Stimulated activated CD8-positive, alpha-beta memory T cell treated with anti-CD3 and anti-CD28 coated beads, Interleukin-12 subunit alpha, Interleukin-12 subunit beta, amount 100 ng/mL, for 24 hours (primary cell): ENCODE measurements around the gene TXN.
"Not testable (repeated sequence)": the region's sequence is repeated elsewhere in the genome, so short reads cannot be mapped to it uniquely, and the experiment has no call there.

ENCODE experiments used
- DNase-seq: peaks from one replicate; pipeline ENCODE4 v3.0.0-alpha.2; 2020; ENCODE audit errors: extremely low read depth

The TXN gene

DNA sequence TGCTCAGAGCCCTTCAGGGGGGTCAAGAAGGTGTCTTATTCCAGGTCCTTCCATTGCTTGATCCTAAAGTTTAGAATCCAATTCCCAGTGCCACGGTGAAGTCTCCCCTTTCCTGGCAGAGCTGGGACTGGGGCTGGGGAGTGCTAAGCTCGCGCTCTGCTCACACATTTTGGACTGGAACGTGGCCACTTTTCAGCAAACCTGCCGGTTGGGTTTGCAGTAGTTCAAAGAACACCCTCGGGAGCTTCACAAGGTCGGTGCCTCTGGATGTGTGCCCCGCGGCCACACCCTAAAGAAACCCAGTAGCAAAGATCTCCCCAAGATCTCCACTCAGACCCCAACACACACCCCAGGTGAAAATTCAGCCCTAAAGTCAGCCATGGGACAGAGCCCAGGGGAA is 48.3 kb downstream of the TXN start, which contains the start of gene C9orf152:
Gene C9orf152, minus strand, starts transcription at position 129 of the 400 bp plus-strand sequence. CDS start 580 bp downstream, outside the sequence.
- no peak for DNase-seq

DNA sequence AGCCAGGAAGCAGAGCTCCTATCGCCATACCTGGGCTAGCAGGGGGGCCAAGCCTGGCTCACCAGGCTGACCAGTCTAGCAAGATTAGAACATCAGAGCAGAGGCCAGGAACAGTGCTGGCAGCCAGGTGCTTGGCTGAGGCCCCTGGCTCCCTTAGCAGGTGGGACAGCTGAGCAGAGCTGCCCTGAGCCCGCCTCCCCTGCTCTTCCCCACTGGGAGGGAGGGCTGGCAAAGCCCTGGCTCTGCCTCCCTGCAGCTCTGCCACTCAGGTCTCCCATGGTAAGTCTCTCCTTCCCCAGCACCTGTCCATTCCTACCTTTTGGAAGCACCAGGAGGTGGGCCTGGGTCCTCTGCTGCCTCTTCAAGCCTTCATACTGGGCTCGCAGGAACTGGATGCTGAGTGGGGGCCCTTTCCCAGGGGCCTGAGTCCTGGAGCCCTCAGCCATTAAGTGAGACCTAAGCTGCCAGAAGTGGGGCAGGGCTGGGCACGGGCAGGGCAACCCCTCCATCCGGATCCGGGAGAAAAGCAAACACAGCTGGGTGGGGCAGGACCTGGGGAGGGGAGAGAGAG is 49.2 kb downstream of the TXN start:
- DNase-seq, result no peak

DNA sequence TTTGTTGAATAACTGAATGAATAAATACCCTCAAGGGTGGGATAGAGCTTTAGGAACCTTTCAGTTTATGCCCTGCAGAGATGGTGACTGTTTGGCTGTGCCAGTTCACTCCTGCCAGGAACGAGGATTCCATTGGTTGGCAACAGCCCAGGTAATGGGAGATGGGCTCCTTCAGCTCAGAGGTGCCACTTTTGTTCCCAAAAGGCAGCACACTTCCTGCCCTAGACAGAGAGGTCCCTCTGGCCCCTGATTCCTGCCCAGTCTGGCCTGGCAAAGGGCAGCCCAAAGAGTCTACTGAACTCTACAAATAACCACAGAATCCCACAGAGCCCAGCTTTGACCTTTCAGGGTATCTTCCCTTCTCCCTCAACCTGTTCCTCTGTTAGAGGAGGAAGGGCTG is 49.9 kb downstream of the TXN start:
- DNase-seq, result no peak

DNA sequence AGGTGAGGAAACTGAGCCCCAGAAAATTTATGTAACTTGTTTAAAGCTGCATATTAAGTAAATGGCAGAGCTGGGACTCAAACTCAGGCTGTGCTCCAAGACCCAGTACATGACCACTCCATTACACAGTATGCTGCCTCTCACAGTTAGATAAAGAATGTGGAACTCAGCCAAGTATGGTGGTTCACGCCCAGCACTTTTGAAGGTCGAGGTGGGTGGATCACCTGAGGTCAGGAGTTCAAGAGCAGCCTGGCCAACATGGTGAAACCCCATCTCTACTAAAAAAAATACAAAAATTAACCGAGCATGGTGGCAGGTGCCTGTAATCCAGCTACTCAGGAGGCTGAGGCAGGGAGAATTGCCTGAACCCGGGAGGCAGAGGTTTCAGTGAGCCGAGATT is 50.7 kb downstream of the TXN start:
- not testable (repeated sequence) for DNase-seq

- no peak for DNase-seq
Measured at GRCh38 chr9:110202232-110202631, 54.1 kb downstream of the TXN start.

DNA sequence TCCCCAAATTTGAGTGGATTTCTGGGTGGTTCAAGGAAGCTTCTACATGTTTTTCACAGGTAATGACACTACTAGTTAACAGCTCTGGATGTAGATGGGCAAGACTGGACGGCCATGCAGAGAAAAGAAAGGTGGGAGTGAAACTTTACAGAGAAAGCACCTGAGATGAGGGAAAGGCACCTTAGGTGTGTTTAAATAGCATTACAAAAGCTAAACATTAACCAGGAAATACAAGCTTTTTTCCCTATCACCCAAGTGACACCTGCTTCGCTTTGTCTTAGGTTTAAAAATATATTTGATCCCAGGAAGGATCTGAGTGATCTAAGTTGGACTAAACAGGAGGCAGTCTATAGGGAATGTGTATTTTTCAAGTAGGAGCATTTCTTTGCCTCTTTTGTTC is 56.7 kb downstream of the TXN start:
- DNase-seq, result no peak

DNA sequence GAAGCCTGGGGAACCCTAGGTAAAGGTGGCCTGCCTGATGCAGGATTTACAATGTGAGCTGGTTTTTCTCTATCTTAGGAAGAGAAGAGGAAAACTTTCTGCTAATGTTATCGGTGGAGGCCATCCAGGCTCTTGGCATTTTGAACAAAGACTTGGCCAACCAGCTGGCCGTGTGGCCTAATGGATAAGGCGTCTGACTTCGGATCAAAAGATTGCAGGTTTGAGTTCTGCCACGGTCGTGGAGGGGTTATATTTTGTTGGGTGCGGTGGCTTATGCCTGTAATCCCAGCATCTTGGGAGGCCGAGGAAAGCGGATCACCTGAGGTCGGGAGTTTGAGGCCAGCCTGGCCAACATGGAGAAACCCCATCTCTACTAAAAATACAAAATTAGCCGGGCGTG is 58.0 kb downstream of the TXN start:
- no peak for DNase-seq

GRCh38 chr9:110197330-110198187 is 58.7 kb downstream of the TXN start:
- DNase-seq, result no peak

DNA sequence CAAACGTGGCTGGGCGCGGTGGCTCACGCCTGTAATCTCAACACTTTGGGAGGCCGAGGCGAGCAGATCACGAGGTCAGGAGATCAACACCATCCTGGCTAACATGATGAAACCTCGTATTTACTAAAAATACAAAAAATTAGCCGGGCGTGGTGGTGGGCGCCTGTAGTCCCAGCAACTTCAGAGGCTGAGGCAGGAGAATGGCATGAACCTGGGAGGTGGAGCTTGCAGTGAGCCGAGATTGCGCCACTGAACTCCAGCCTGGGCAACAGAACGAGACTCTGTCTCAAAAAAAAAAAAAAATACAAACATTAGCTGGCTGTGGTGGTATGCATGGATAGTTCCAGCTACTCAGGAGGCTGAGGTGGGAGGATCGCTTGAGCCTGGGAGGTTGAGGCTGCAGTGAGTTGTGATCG is 60.2 kb downstream of the TXN start:
- DNase-seq, result not testable (repeated sequence)
